ENCODE measurements around the gene CEP85L. TPM values are rescaled to one million over a fixed set of nuclear protein-coding genes. Genes with fewer than 3 reads are reported as not detected.

The CEP85L gene
- 17.0 and 17.2 TPM in 2 replicates for total RNA-seq

GRCh38 chr6:118651282-118652050 is at the start of gene CEP85L:
TSS of gene CEP85L (minus strand) at chr6:118651591. CDS start at chr6:118651269, 322 bp downstream.

GRCh38 chr6:118548136-118548535 is 103.3 kb downstream of the CEP85L start, which contains the start of gene PLN:
TSS of gene PLN (plus strand) at chr6:118548296. CDS start at chr6:118558922, 10,626 bp downstream.

Other genes starting within 250 kb of the CEP85L start
- gene PLN, start 103.3 kb downstream of the CEP85L start, total RNA-seq, result 4.9 and 17.5 TPM in 2 replicates
- 10.5 and 13.4 TPM in 2 replicates for gene ASF1A, start 242.6 kb upstream of the CEP85L start, total RNA-seq

Data from smooth muscle cell of the pulmonary artery (primary cell).